Gastrocnemius medialis (tissue), 4 donors: ENCODE results near the gene EPYC.

Experiments used
- POLR2A ChIP-seq, 2 donors: fragments of 450-650 bp; IDR thresholded peaks; one replicate each; pipeline ENCODE4 v1.6.1; 2017; ENCODE audit warnings: antibody characterized with exemption in 2 of 2, mild to moderate bottlenecking in 2 of 2, moderate library complexity in 2 of 2
- TF ChIP-seq, protein P1 (sequence below), 5 experiments: fragments of 450-650 bp in 3 of 5; fragments of 200-600 bp in 2 of 5; sonication (generic) in 2 of 5; IDR thresholded peaks in 4 of 5; conservative IDR thresholded peaks in 1 of 5; 1 replicate in 4 of 5; 2 replicates in 1 of 5; pipeline ENCODE4 v1.5.1; 2016 to 2019; ENCODE audit warnings: antibody characterized with exemption in 5 of 5, mild to moderate bottlenecking in 3 of 5, moderate library complexity in 3 of 5

DNA sequence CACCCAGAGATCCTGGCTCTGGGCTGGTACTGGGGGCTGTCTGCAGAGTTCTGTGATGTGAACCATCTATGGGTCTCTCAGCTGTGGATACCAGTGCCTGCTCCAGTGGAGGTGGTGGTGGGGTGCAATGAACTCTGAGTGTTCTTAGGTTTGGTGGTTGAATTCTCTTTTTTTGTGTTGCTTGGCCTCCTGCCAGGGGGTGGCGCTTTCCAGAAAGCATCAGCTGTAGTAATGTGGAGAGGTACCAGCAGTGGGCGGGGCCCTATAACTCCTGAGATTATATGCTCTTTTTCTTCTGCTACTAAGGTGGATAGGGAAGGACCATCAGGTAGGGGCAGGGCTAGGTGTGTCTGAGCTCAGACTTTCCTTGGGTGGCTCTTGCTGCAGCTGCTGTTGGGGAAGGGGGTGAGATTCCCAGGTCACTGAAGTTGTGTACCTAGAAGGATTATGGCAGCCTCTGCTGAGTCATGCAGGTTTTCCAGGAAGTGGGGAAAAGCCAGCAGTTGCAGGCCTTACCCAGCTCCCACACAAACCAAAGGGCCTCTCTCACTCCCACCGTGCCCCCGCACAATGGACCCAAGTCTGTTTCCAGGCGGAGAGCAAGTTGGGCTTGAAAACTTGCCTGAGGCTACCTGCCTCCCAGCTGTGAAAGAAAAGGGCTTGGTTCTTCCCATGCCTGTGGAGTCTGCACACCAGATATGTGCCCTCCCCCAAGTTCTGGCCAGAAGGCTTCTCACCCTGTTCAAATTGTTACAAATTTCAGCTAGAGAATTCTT, 68.4 kb downstream of the EPYC start:
- TF ChIP-seq, protein P1, sequence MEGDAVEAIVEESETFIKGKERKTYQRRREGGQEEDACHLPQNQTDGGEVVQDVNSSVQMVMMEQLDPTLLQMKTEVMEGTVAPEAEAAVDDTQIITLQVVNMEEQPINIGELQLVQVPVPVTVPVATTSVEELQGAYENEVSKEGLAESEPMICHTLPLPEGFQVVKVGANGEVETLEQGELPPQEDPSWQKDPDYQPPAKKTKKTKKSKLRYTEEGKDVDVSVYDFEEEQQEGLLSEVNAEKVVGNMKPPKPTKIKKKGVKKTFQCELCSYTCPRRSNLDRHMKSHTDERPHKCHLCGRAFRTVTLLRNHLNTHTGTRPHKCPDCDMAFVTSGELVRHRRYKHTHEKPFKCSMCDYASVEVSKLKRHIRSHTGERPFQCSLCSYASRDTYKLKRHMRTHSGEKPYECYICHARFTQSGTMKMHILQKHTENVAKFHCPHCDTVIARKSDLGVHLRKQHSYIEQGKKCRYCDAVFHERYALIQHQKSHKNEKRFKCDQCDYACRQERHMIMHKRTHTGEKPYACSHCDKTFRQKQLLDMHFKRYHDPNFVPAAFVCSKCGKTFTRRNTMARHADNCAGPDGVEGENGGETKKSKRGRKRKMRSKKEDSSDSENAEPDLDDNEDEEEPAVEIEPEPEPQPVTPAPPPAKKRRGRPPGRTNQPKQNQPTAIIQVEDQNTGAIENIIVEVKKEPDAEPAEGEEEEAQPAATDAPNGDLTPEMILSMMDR (IDR thresholded peaks at IDR 0.05 in 4 of 5, conservative IDR thresholded peaks at IDR 0.05 in 1 of 5), result no peak
- TF ChIP-seq POLR2A (IDR thresholded peaks at IDR 0.05), result no peak
